ENCODE data around the gene PTGER2. TPM values are rescaled to one million over a fixed set of nuclear protein-coding genes. Genes with fewer than 3 reads are reported as not detected.

PTGER2 gene
- total and polyA plus RNA-seq, 2 of the 8 experiments (the other 6 are each of a cell fraction or from before 2014, with no cell fraction given): 1.2 TPM

GRCh38 chr14:52304248-52304904, 9.7 kb upstream of the PTGER2 start:
- H3K18ac ChIP-seq (ENCODE audit: extremely low read depth, low read length): no peak overlapping the region
- DNase-seq (ENCODE audit: low read depth in 1 of 2, low spot score in 2 of 2) (no peak), FAIRE-seq (no peak)
- no peak overlapping the region for H4K5ac ChIP-seq (ENCODE audit: insufficient read length, low read depth, low read length)
- H3K56ac ChIP-seq (replicated peaks; ENCODE audit: insufficient read length, low read depth, low read length): no peak overlapping the region
- H3K14ac ChIP-seq (ENCODE audit: insufficient read length): no peak overlapping the region
- H3K4me2 ChIP-seq (ENCODE audit: insufficient read depth in 1 of 2, low read depth in 2 of 2, low read length in 2 of 2): no peak overlapping the region
- H3K23ac ChIP-seq (ENCODE audit: insufficient read length): no peak overlapping the region
- no peaks in the 10 kb centered on the region; a peak in 2 of 7 replicates for H3K4me1 ChIP-seq (replicated peaks in 1 of 4; ENCODE audit: control insufficient read depth in 3 of 4, insufficient read depth in 4 of 4, low read length in 3 of 4)
- 75% methylated on average over 4 of the region's 4 CpGs; no CpG with 5 or more reads in 1 of the 2 experiments for WGBS, 2 experiments (ENCODE audit: extremely low coverage in 1 of 2, insufficient coverage in 1 of 2, insufficient read length in 1 of 2, insufficient replicate concordance in 2 of 2, low coverage in 1 of 2, low lambda C conversion rate in 2 of 2, missing lambda C conversion rate in 1 of 2)
- H3K23me2 ChIP-seq (ENCODE audit: low read depth, low read length): 0 out of 2 replicates have a peak, but pooled peaks cover 2% of the 10 kb centered on the region
- ChIA-PET CTCF (ENCODE audit: partially characterized antibody) (interaction anchor here (0.8 to 1.6 kb wide), 2 partner anchors 172 to 222 kb away, joined by 3 read pairs; no protein-coding TSS in a partner anchor), POLR2A (ENCODE audit: partially characterized antibody) (no interaction called here)
- H3K9me3 ChIP-seq (ENCODE audit: insufficient read depth in 2 of 2, low read depth in 1 of 2, low read length in 1 of 2): no peaks in the 10 kb centered on the region
- H3K79me1 ChIP-seq (ENCODE audit: low read depth, low read length): no peaks in the 10 kb centered on the region
- H3K4me3 ChIP-seq (ENCODE audit: extremely low read depth in 1 of 4, insufficient read depth in 2 of 4, low read depth in 3 of 4, low read length in 4 of 4): no peak overlapping the region
- H3K36me3 ChIP-seq (ENCODE audit: control insufficient read depth in 2 of 4, insufficient read depth in 4 of 4, low read length in 3 of 4): no peaks in the 10 kb centered on the region
- H3K79me2 ChIP-seq (ENCODE audit: control insufficient read depth in 1 of 2, insufficient read depth in 2 of 2, low read length in 2 of 2): no peaks in the 10 kb centered on the region
- H4K20me1 ChIP-seq (replicated peaks in 1 of 2; ENCODE audit: control insufficient read depth in 1 of 2, insufficient read depth in 2 of 2, low read length in 2 of 2): no peaks in the 10 kb centered on the region
- H2BK12ac ChIP-seq (ENCODE audit: low read depth, low read length): no peak overlapping the region
- no peak overlapping the region for H3K4ac ChIP-seq (replicated peaks; ENCODE audit: insufficient read length, low read depth, low read length)
- H3K9ac ChIP-seq (replicated peaks in 1 of 4; ENCODE audit: extremely low read depth in 1 of 4, low read depth in 3 of 4, low read length in 3 of 4): no peak overlapping the region
- H2AFZ ChIP-seq (ENCODE audit: low read length): no peak overlapping the region
- no peak overlapping the region for H3K27ac ChIP-seq (ENCODE audit: low read depth, low read length)
- no peak overlapping the region for H2BK120ac ChIP-seq (replicated peaks; ENCODE audit: low read depth, low read length)
- no peak overlapping the region for H2AK5ac ChIP-seq (ENCODE audit: low read depth, low read length)
- no peak overlapping the region for H4K91ac ChIP-seq (replicated peaks; ENCODE audit: insufficient read length, low read length)
- H2BK5ac ChIP-seq (ENCODE audit: low read depth, low read length): no peak overlapping the region
- H3K27me3 ChIP-seq (replicated peaks in 1 of 4; ENCODE audit: control insufficient read depth in 3 of 4, extremely low read depth in 1 of 4, insufficient read depth in 3 of 4, low read length in 3 of 4): no peaks in the 10 kb centered on the region
- H2BK20ac ChIP-seq (ENCODE audit: low read length): no peak overlapping the region
- no peak for TF ChIP-seq POU5F1 (IDR thresholded peaks at IDR 0.05; ENCODE audit: low read depth, low read length)
- no peak for TF ChIP-seq CEBPB (IDR thresholded peaks at IDR 0.05; ENCODE audit: low read depth, low read length)
- no peak for TF ChIP-seq CBX5 (IDR thresholded peaks at IDR 0.05; ENCODE audit: low read depth, low read length)
- no peak for TF ChIP-seq RAD21 (IDR thresholded peaks at IDR 0.05 in 1 of 2, conservative IDR thresholded peaks at IDR 0.05 in 1 of 2; ENCODE audit: low read depth in 2 of 2, low read length in 2 of 2)
- no peak for TF ChIP-seq TAF1 (IDR thresholded peaks at IDR 0.05; ENCODE audit: low read depth, low read length)
- no peak for TF ChIP-seq KDM5A (IDR thresholded peaks at IDR 0.05; ENCODE audit: low read length)
- no peak for TF ChIP-seq JUN (IDR thresholded peaks at IDR 0.05; ENCODE audit: low read depth, low read length)
- TF ChIP-seq TBP (IDR thresholded peaks at IDR 0.05; ENCODE audit: low read depth, low read length): no peak
- no peak overlapping the region for H4K8ac ChIP-seq (ENCODE audit: extremely low read depth, insufficient read depth, low read length)
- no peak overlapping the region for H2BK15ac ChIP-seq (ENCODE audit: low read length)
